H9 (cell line): ENCODE measurements around the gene HECA. TPM values are rescaled to one million over a fixed set of nuclear protein-coding genes. Genes with fewer than 3 reads are reported as not detected.

ENCODE experiments used
- DNase-seq: peaks from one replicate; pipeline ENCODE4 v3.0.0-alpha.2; 2017
- H2AFZ ChIP-seq: one replicate; pipeline ENCODE4 v1.6.1; 2013; ENCODE audit warnings: mild to moderate bottlenecking, low read length, control low read depth, moderate library complexity
- H2AK5ac ChIP-seq: 2 replicates; pipeline ENCODE4 v1.6.1; 2013; ENCODE audit warnings: low read length, control low read depth, mixed read lengths; ENCODE audit not compliant: insufficient read length
- H2BK120ac ChIP-seq: one replicate; pipeline ENCODE4 v1.6.1; 2013; ENCODE audit warnings: low read depth, mild to moderate bottlenecking, low read length, control low read depth, inconsistent platforms; ENCODE audit not compliant: poor library complexity, severe bottlenecking
- H2BK12ac ChIP-seq: 2 replicates; pipeline ENCODE4 v1.6.1; 2013; ENCODE audit warnings: low read length, control low read depth, mixed read lengths, low read depth; ENCODE audit not compliant: insufficient read length
- H2BK15ac ChIP-seq: 2 replicates; pipeline ENCODE4 v1.6.1; 2013; ENCODE audit warnings: low read depth, low read length, control low read depth
- H2BK20ac ChIP-seq: one replicate; pipeline ENCODE4 v1.6.1; 2013; ENCODE audit warnings: low read depth, mild to moderate bottlenecking, low read length, control low read depth, inconsistent platforms; ENCODE audit not compliant: poor library complexity, severe bottlenecking
- H2BK5ac ChIP-seq: 2 replicates; pipeline ENCODE4 v1.6.1; 2013; ENCODE audit warnings: low read length, control low read depth, mixed read lengths; ENCODE audit not compliant: insufficient read length
- H3K14ac ChIP-seq: 2 replicates; pipeline ENCODE4 v1.6.1; 2013; ENCODE audit warnings: low read length, control low read depth; ENCODE audit not compliant: insufficient read depth
- H3K18ac ChIP-seq: 2 replicates; pipeline ENCODE4 v1.6.1; 2013; ENCODE audit warnings: low read depth, mild to moderate bottlenecking, mixed read lengths, low read length, control low read depth; ENCODE audit not compliant: insufficient read length
- H3K23ac ChIP-seq: 2 replicates; pipeline ENCODE4 v1.6.1; 2013; ENCODE audit warnings: low read length, control low read depth, mixed read lengths, low read depth; ENCODE audit not compliant: insufficient read length
- H3K23me2 ChIP-seq: 2 replicates; pipeline ENCODE4 v1.6.1; 2013; ENCODE audit warnings: low read depth, mild to moderate bottlenecking, mixed read lengths, low read length, control low read depth; ENCODE audit not compliant: insufficient read length, poor library complexity, severe bottlenecking
- H3K27ac ChIP-seq: 2 replicates; pipeline ENCODE4 v1.5.1; 2013; ENCODE audit warnings: low read length, control low read depth, mixed read lengths, low read depth; ENCODE audit not compliant: insufficient read length
- H3K27me3 ChIP-seq: 2 replicates; pipeline ENCODE4 v1.6.1; 2013; ENCODE audit warnings: low read length, control low read depth, inconsistent platforms; ENCODE audit not compliant: insufficient read depth
- H3K4ac ChIP-seq: 2 replicates; pipeline ENCODE4 v1.6.1; 2013; ENCODE audit warnings: low read depth, mild to moderate bottlenecking, control low read depth, inconsistent platforms, low read length, moderate library complexity
- H3K4me1 ChIP-seq: 2 replicates; pipeline ENCODE4 v1.6.1; 2013; ENCODE audit warnings: low read length, control low read depth, inconsistent platforms; ENCODE audit not compliant: insufficient read depth
- H3K4me2 ChIP-seq: 2 replicates; pipeline ENCODE4 v1.6.1; 2013; ENCODE audit warnings: low read length, control low read depth, mixed read lengths; ENCODE audit not compliant: insufficient read length, insufficient read depth
- H3K56ac ChIP-seq: 2 replicates; pipeline ENCODE4 v1.6.1; 2013; ENCODE audit warnings: low read depth, mild to moderate bottlenecking, mixed read lengths, low read length, control low read depth; ENCODE audit not compliant: insufficient read length
- H3K79me1 ChIP-seq: 2 replicates; pipeline ENCODE4 v1.6.1; 2013; ENCODE audit warnings: low read depth, mild to moderate bottlenecking, moderate library complexity, low read length, control low read depth, inconsistent platforms; ENCODE audit not compliant: insufficient read depth, poor library complexity, severe bottlenecking
- H3K79me2 ChIP-seq: 2 replicates; pipeline ENCODE4 v1.6.1; 2013; ENCODE audit warnings: low read length, control low read depth, inconsistent platforms; ENCODE audit not compliant: insufficient read depth
- H3K9ac ChIP-seq: 2 replicates; pipeline ENCODE4 v1.6.1; 2013; ENCODE audit warnings: low read length, control low read depth, mixed read lengths; ENCODE audit not compliant: insufficient read length; ENCODE audit errors: extremely low read depth
- H3K9me3 ChIP-seq: one replicate; pipeline ENCODE4 v1.6.1; 2013; ENCODE audit warnings: low read depth, low read length, inconsistent platforms; ENCODE audit not compliant: control insufficient read depth
- H3T11ph ChIP-seq: one replicate; pipeline ENCODE4 v1.6.1; 2013; ENCODE audit warnings: mild to moderate bottlenecking, low read length, control low read depth, inconsistent platforms
- H4K20me1 ChIP-seq: one replicate; pipeline ENCODE4 v1.6.1; 2013; ENCODE audit not compliant: control insufficient read depth, insufficient read length, insufficient read depth
- H4K5ac ChIP-seq: 2 replicates; pipeline ENCODE4 v1.6.1; 2013; ENCODE audit warnings: low read depth, mild to moderate bottlenecking, mixed read lengths, low read length, control low read depth; ENCODE audit not compliant: insufficient read length
- H4K8ac ChIP-seq: replicated peaks from 2 replicates; pipeline ENCODE4 v1.6.1; 2013; ENCODE audit warnings: low read length, control low read depth, mixed read lengths, low read depth; ENCODE audit not compliant: insufficient read length
- H4K91ac ChIP-seq: 2 replicates; pipeline ENCODE4 v1.6.1; 2013; ENCODE audit warnings: low read depth, mild to moderate bottlenecking, moderate library complexity, mixed read lengths, low read length, control low read depth; ENCODE audit not compliant: insufficient read length
- H3K27ac Mint-ChIP-seq, 3 experiments: 2 replicates in 2 of 3; 3 replicates in 1 of 3; pipeline ENCODE4 v1.8.0; 2020 to 2021; ENCODE audit warnings: mixed read lengths in 3 of 3, mild to moderate bottlenecking in 1 of 3, moderate library complexity in 1 of 3
- H3K27me3 Mint-ChIP-seq: 2 replicates; pipeline ENCODE4 v1.8.0; 2021; ENCODE audit warnings: low read depth, mild to moderate bottlenecking, moderate library complexity, mixed read lengths
- H3K36me3 Mint-ChIP-seq, 3 experiments: 2 replicates in 2 of 3; 3 replicates in 1 of 3; pipeline ENCODE4 v1.8.0; 2020 to 2021; ENCODE audit warnings: low read depth in 3 of 3, mixed read lengths in 3 of 3; ENCODE audit not compliant: insufficient read depth in 1 of 3
- H3K4me1 Mint-ChIP-seq, 2 experiments: 2 replicates each; pipeline ENCODE4 v1.8.0; 2020; ENCODE audit warnings: mixed read lengths in 2 of 2
- H3K4me3 Mint-ChIP-seq, 2 experiments: 2 replicates in 1 of 2; 3 replicates in 1 of 2; pipeline ENCODE4 v1.8.0; 2020 to 2021; ENCODE audit warnings: mild to moderate bottlenecking in 2 of 2, mixed read lengths in 2 of 2, moderate library complexity in 1 of 2
- H3K9me3 Mint-ChIP-seq, 2 experiments: 2 replicates in 1 of 2; 3 replicates in 1 of 2; pipeline ENCODE4 v1.8.0; 2020; ENCODE audit warnings: mild to moderate bottlenecking in 2 of 2, mixed read lengths in 2 of 2, moderate library complexity in 1 of 2
- WGBS: extraction: QIAGEN DNeasy Blood & Tissue Kit; methylation state at CpG from one replicate; pipeline ENCODE4 v1.1.7; 2013; ENCODE audit warnings: missing lambda C conversion rate, low lambda C conversion rate, mixed read lengths; ENCODE audit not compliant: insufficient read length; ENCODE audit errors: extremely low coverage; 5-methylcytosine and 5-hydroxymethylcytosine counted together
- total RNA-seq: library from RNA; stranded (reverse); gene quantifications from 2 replicates; pipeline ENCODE4 v1.2.1, GENCODE V29; 2021
- TF ChIP-seq, protein P1 (sequence below): fragments of 200-600 bp; sonication (generic); conservative IDR thresholded peaks from 3 replicates; pipeline ENCODE4 v1.8.0; 2021; ENCODE audit warnings: antibody characterized with exemption, mild to moderate bottlenecking

The HECA gene
- total RNA-seq, 1 experiment from 2014 or later = 4.8 TPM

DNA sequence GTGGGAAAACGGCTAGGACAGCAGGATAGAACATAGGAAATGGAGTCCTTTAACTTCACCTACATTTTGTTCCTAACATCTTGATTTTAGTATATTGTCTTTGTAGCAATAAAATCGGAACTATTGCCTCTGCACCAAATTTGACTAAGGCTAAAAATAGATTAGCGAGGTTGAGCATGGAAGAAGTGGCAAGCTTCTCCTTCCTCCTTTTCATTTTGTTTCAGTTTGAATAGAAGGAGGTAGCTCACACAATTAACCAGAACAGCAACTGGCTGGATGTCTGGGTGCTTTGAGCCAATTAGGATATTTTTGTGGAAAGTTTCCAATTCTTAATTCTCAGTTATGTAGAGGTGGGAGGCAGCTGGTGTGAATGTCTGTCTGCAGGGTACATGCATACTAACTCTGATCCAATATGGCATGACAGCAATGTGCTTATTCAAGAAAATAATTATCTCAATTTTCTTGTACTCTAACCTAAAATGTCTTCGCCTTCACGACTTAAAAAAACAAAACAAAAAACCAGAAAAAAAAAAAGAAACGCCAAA lies 3.1 kb upstream of the HECA start:
- Histone ChIP-seq H4K8ac (no peak overlapping the region), H3K79me2 (no peaks in the 10 kb centered on the region), H3K14ac (no peak overlapping the region), H2BK15ac (no peak overlapping the region), H3K4me2 (no peak overlapping the region), H4K20me1 (no peaks in the 10 kb centered on the region), H2BK12ac (no peak overlapping the region), H3K79me1 (no peaks in the 10 kb centered on the region), H2AFZ (no peak overlapping the region), H3K27ac (no peak overlapping the region), H4K91ac (no peak overlapping the region), H3K56ac (no peak overlapping the region), H2AK5ac (no peak overlapping the region), H3K9me3 (no peaks in the 10 kb centered on the region), H3K27me3 (no peaks in the 10 kb centered on the region), H3K23ac (no peak overlapping the region), H3K4ac (no peak overlapping the region), H3K4me1 (no peaks in the 10 kb centered on the region), H2BK120ac (no peak overlapping the region), H2BK20ac (no peak overlapping the region), H3K23me2 (peaks cover 5% of the 10 kb centered on the region), H3K18ac (no peak overlapping the region), H4K5ac (no peak overlapping the region), H2BK5ac (no peak overlapping the region), H3T11ph (no peak overlapping the region), H3K9ac (no peak overlapping the region)
- Mint-ChIP-seq H3K4me3 (no peak overlapping the region), H3K27me3 (peaks cover 3% of the 10 kb centered on the region), H3K4me1 (peaks cover 8% of the 10 kb centered on the region in 2 experiments), H3K27ac (no peak overlapping the region), H3K36me3 (peaks cover 0 to 4% (median 2%) of the 10 kb centered on the region in 3 experiments; a peak in 4 of 7 replicates), H3K9me3 (no peaks in the 10 kb centered on the region)
- WGBS = no CpG with 5 or more reads among the region's 6 CpGs
- TF ChIP-seq, protein P1, sequence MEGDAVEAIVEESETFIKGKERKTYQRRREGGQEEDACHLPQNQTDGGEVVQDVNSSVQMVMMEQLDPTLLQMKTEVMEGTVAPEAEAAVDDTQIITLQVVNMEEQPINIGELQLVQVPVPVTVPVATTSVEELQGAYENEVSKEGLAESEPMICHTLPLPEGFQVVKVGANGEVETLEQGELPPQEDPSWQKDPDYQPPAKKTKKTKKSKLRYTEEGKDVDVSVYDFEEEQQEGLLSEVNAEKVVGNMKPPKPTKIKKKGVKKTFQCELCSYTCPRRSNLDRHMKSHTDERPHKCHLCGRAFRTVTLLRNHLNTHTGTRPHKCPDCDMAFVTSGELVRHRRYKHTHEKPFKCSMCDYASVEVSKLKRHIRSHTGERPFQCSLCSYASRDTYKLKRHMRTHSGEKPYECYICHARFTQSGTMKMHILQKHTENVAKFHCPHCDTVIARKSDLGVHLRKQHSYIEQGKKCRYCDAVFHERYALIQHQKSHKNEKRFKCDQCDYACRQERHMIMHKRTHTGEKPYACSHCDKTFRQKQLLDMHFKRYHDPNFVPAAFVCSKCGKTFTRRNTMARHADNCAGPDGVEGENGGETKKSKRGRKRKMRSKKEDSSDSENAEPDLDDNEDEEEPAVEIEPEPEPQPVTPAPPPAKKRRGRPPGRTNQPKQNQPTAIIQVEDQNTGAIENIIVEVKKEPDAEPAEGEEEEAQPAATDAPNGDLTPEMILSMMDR = no peak
- no peak for DNase-seq
